HG02571 (cell line): ENCODE measurements around the gene NCS1.

ENCODE experiments used
- ATAC-seq: cut with Tn5 transposase; IDR thresholded peaks from one replicate; pipeline ENCODE4 v1.9.1; 2021; ENCODE audit warnings: mild to moderate bottlenecking, moderate library complexity; ENCODE audit not compliant: unreplicated experiment

NCS1 gene

GRCh38 chr9:130211548-130212226 lies 39.5 kb downstream of the NCS1 start:
- no peak for ATAC-seq

- ATAC-seq: no peak
Measured at GRCh38 chr9:130212543-130213297, 40.5 kb downstream of the NCS1 start.

- ATAC-seq: no peak
Measured at GRCh38 chr9:130213911-130214761, 41.9 kb downstream of the NCS1 start.

GRCh38 chr9:130214776-130215340 lies 42.7 kb downstream of the NCS1 start:
- no peak for ATAC-seq

GRCh38 chr9:130215341-130216119 lies 43.3 kb downstream of the NCS1 start:
- ATAC-seq: no peak

- no peak for ATAC-seq
Measured at GRCh38 chr9:130217838-130218237, 45.6 kb downstream of the NCS1 start.

GRCh38 chr9:130219661-130220096 lies 47.5 kb downstream of the NCS1 start:
- ATAC-seq: no peak

- ATAC-seq: no peak
Measured at GRCh38 chr9:130220352-130220751, 48.1 kb downstream of the NCS1 start.

GRCh38 chr9:130222833-130223232 lies 50.6 kb downstream of the NCS1 start:
- ATAC-seq: no peak

GRCh38 chr9:130225071-130225470 lies 52.9 kb downstream of the NCS1 start:
- no peak for ATAC-seq

- ATAC-seq: no peak
Measured at GRCh38 chr9:130225586-130225985, 53.4 kb downstream of the NCS1 start.

- ATAC-seq: no peak
Measured at GRCh38 chr9:130226112-130226511, 53.9 kb downstream of the NCS1 start.

GRCh38 chr9:130227833-130228232 lies 55.6 kb downstream of the NCS1 start:
- no peak for ATAC-seq

GRCh38 chr9:130229759-130230158 lies 57.6 kb downstream of the NCS1 start:
- ATAC-seq: no peak

- no peak for ATAC-seq
Measured at GRCh38 chr9:130230631-130231030, 58.4 kb downstream of the NCS1 start.

- no peak for ATAC-seq
Measured at GRCh38 chr9:130232899-130233586, 60.8 kb downstream of the NCS1 start.

GRCh38 chr9:130233587-130233945 lies 61.4 kb downstream of the NCS1 start:
- no peak for ATAC-seq

- no peak for ATAC-seq
Measured at GRCh38 chr9:130234340-130235260, 62.4 kb downstream of the NCS1 start.
